Spleen (tissue), 7 donors: ENCODE measurements around the gene KLK14.

ENCODE experiments used
- CTCF ChIP-seq, 11 experiments: fragments of 200-600 bp in 7 of 11; fragments of 450-650 bp in 4 of 11; sonication (generic) in 4 of 11; IDR thresholded peaks in 8 of 11; conservative IDR thresholded peaks in 3 of 11; 1 replicate in 7 of 11; 2 replicates in 4 of 11; pipeline versions ENCODE4 v1.4.0 to v1.8.0; 2016 to 2021; ENCODE audit warnings: antibody characterized with exemption in 11 of 11, inconsistent platforms in 4 of 11, mild to moderate bottlenecking in 1 of 11
- POLR2A ChIP-seq, 3 donors: fragments of 450-650 bp; IDR thresholded peaks; one replicate each; pipeline ENCODE4 v1.5.1; 2017; ENCODE audit warnings: antibody characterized with exemption in 3 of 3, mild to moderate bottlenecking in 1 of 3
- POLR2AphosphoS5 ChIP-seq, 3 donors: sonication (generic); formaldehyde crosslinking; IDR thresholded peaks; one replicate each; pipeline ENCODE4 v1.5.1; 2017; ENCODE audit warnings: antibody characterized with exemption in 3 of 3
- donor health status: DM: no; HTN: no; CAD: no; lungs with moderate emphysema.
- donor health status: DM: no; HTN: no; CAD: no.
- donor health status: DM: no; HTN: no; CAD: no.

- TF ChIP-seq CTCF (IDR thresholded peaks at IDR 0.05 in 8 of 11, conservative IDR thresholded peaks at IDR 0.05 in 3 of 11), result no peak
- TF ChIP-seq POLR2A (IDR thresholded peaks at IDR 0.05), result no peak
- no peak for TF ChIP-seq POLR2AphosphoS5 (IDR thresholded peaks at IDR 0.05)
Observed at GRCh38 chr19:51119101-51119500, 36.4 kb upstream of the KLK14 start.
